Activated CD4-positive, alpha-beta T cell treated with anti-CD3 and anti-CD28 coated beads for 36 hours (primary cell): ENCODE measurements around the gene ST6GALNAC6. TPM values are rescaled to one million over a fixed set of nuclear protein-coding genes. Genes with fewer than 3 reads are reported as not detected.
"Not testable (repeated sequence)": the region's sequence is repeated elsewhere in the genome, so short reads cannot be mapped to it uniquely, and the experiment has no call there.

Experiments used
- ATAC-seq: fragments of 200-7000 bp; cut with Tn5 transposase; one replicate; pipeline ENCODE4 v1.10.0; 2021; ENCODE audit warnings: mild to moderate bottlenecking, moderate library complexity
- CTCF ChIA-PET: fragments of 350-600 bp; sonication (Branson Sonifier 250); formaldehyde crosslinking; loops from one replicate; lab custom pipeline; 2021; ENCODE audit warnings: antibody characterized with exemption; lab: Charles Lee
- POLR2A ChIA-PET: fragments of 350-600 bp; sonication (Branson Sonifier 250); formaldehyde crosslinking; loops from one replicate; lab custom pipeline; 2021; ENCODE audit warnings: antibody characterized with exemption, inconsistent platforms; lab: Charles Lee
- DNase-seq: peaks from one replicate; pipeline ENCODE4 v3.0.0-alpha.2; 2020
- H3K27ac Mint-ChIP-seq: one replicate; pipeline ENCODE4 v1.8.0; 2021; ENCODE audit warnings: mixed read lengths
- H3K27me3 Mint-ChIP-seq: one replicate; pipeline ENCODE4 v1.8.0; 2021; ENCODE audit warnings: mixed read lengths
- H3K36me3 Mint-ChIP-seq: one replicate; pipeline ENCODE4 v1.8.0; 2021; ENCODE audit warnings: low read depth, mixed read lengths
- H3K4me1 Mint-ChIP-seq: one replicate; pipeline ENCODE4 v1.8.0; 2021; ENCODE audit warnings: mixed read lengths
- H3K4me3 Mint-ChIP-seq: one replicate; pipeline ENCODE4 v1.8.0; 2021; ENCODE audit warnings: mild to moderate bottlenecking, moderate library complexity, mixed read lengths
- H3K9me3 Mint-ChIP-seq: one replicate; pipeline ENCODE4 v1.8.0; 2021; ENCODE audit warnings: low read depth, mixed read lengths
- intact Hi-C, 2 experiments: fragments of 100-400 bp; cut with DNase I in 1 of 2; cut with micrococcal nuclease in 1 of 2; formaldehyde crosslinking; loops; one replicate each; pipeline versions ENCODE4 v1.14.2 to v1.15.1; 2022 to 2024; cut with DNase I, micrococcal nuclease
- total RNA-seq, 2 experiments: library from RNA; stranded (reverse); gene quantifications; one replicate each; pipeline ENCODE4 v1.2.3, GENCODE V29; 2021

ST6GALNAC6 gene
- total RNA-seq, 2 experiments from 2014 or later, result 46.3 to 63.3 TPM

GRCh38 chr9:127873223-127873691 lies 26.1 kb downstream of the ST6GALNAC6 start:
- no peak overlapping the region for H3K27ac Mint-ChIP-seq
- H3K9me3 Mint-ChIP-seq, result no peaks in the 10 kb centered on the region
- intact Hi-C loops, result loop anchor here in 1 of 2 experiments (5.0 to 10.0 kb wide), 3 partner anchors 49 to 368 kb away; no protein-coding TSS in a partner anchor
- ChIA-PET CTCF (interaction anchor here (0.8 to 1.7 kb wide), 4 partner anchors 9 to 138 kb away, joined by 3 to 6 read pairs (median 4); partner anchors contain the start of gene TOR2A), POLR2A (no interaction called here)
- DNase-seq (no peak), ATAC-seq (no peak)
- no peaks in the 10 kb centered on the region for H3K36me3 Mint-ChIP-seq
- H3K4me3 Mint-ChIP-seq, result no peak overlapping the region
- H3K27me3 Mint-ChIP-seq, result peaks cover 4% of the 10 kb centered on the region
- H3K4me1 Mint-ChIP-seq, result peaks cover 2% of the 10 kb centered on the region

- Mint-ChIP-seq H3K27ac (no peak overlapping the region), H3K27me3 (peaks cover 2% of the 10 kb centered on the region), H3K36me3 (no peaks in the 10 kb centered on the region), H3K4me3 (no peak overlapping the region), H3K9me3 (no peaks in the 10 kb centered on the region), H3K4me1 (no peaks in the 10 kb centered on the region)
- no peak for DNase-seq
- POLR2A ChIA-PET, result no interaction called here
- ATAC-seq, result no peak
- intact Hi-C loops, result loop anchor here in 1 of 2 experiments (5.0 to 10.0 kb wide), 3 partner anchors 50 to 368 kb away; no protein-coding TSS in a partner anchor
- CTCF ChIA-PET, result interaction anchor here (0.6 to 1.7 kb wide), 7 partner anchors 10 to 1279 kb away, joined by 3 to 6 read pairs (median 3); partner anchors contain the start of gene TOR2A
Measured at GRCh38 chr9:127872369-127873222, 26.8 kb downstream of the ST6GALNAC6 start.

GRCh38 chr9:127871531-127871930 lies 27.9 kb downstream of the ST6GALNAC6 start:
- intact Hi-C loops, result loop anchor here (2.0 to 10.0 kb wide), 4 partner anchors 51 to 367 kb away; partner anchors contain the start of gene FPGS (in 1 of the 2)
- CTCF ChIA-PET, result interaction anchor here (0.7 to 3.3 kb wide), 5 partner anchors 18 to 230 kb away, joined by 3 to 19 read pairs (median 7); partner anchors contain the start of genes CDK9, ST6GALNAC6 and TOR2A
- Mint-ChIP-seq H3K9me3 (no peaks in the 10 kb centered on the region), H3K27me3 (no peaks in the 10 kb centered on the region), H3K36me3 (no peaks in the 10 kb centered on the region), H3K4me1 (no peaks in the 10 kb centered on the region), H3K4me3 (no peak overlapping the region), H3K27ac (no peak overlapping the region)
- DNase-seq (no peak), ATAC-seq (no peak)
- POLR2A ChIA-PET, result no interaction called here

- no peak overlapping the region for H3K4me3 Mint-ChIP-seq
- intact Hi-C loops, result loop anchor here (1.0 to 10.0 kb wide), 8 partner anchors 50 to 366 kb away; partner anchors contain the start of genes TOR2A (in 2 of the 2), CDK9 (in 1 of the 2) and FPGS (in 1 of the 2)
- no peak overlapping the region for H3K27ac Mint-ChIP-seq
- H3K36me3 Mint-ChIP-seq, result no peaks in the 10 kb centered on the region
- H3K27me3 Mint-ChIP-seq, result no peaks in the 10 kb centered on the region
- ChIA-PET POLR2A (no interaction called here), CTCF (interaction anchor here (0.6 to 3.9 kb wide), 17 partner anchors 14 to 235 kb away, joined by 3 to 23 read pairs (median 8); partner anchors contain the start of genes CDK9, SH2D3C, ST6GALNAC6 and TOR2A)
- DNase-seq (no peak), ATAC-seq (no peak)
- no peaks in the 10 kb centered on the region for H3K9me3 Mint-ChIP-seq
- H3K4me1 Mint-ChIP-seq, result peaks cover 3% of the 10 kb centered on the region
Measured at GRCh38 chr9:127870887-127871286, 28.5 kb downstream of the ST6GALNAC6 start.

- CTCF ChIA-PET, result interaction anchor here (0.6 to 3.9 kb wide), 38 partner anchors 8 to 373 kb away, joined by 3 to 23 read pairs (median 5); partner anchors contain the start of genes CDK9, FPGS, SH2D3C and ST6GALNAC6
- ATAC-seq, DNase-seq, H3K27me3 Mint-ChIP-seq, H3K36me3 Mint-ChIP-seq, H3K9me3 Mint-ChIP-seq, H3K27ac Mint-ChIP-seq, H3K4me3 Mint-ChIP-seq: not testable (repeated sequence)
- POLR2A ChIA-PET, result interaction anchor here (0.5 to 1.2 kb wide), 3 partner anchors 88 to 185 kb away, joined by 3 to 5 read pairs (median 4); partner anchors contain the start of gene TOR2A
- H3K4me1 Mint-ChIP-seq, result peaks cover 11% of the 10 kb centered on the region
- intact Hi-C loops, result loop anchor here (1.0 to 10.0 kb wide), 8 partner anchors 51 to 365 kb away; partner anchors contain the start of genes TOR2A (in 2 of the 2), CDK9 (in 1 of the 2) and FPGS (in 1 of the 2)
Measured at GRCh38 chr9:127870153-127870491, 29.3 kb downstream of the ST6GALNAC6 start.

GRCh38 chr9:127869310-127870152 lies 29.9 kb downstream of the ST6GALNAC6 start:
- ChIA-PET POLR2A (interaction anchor here (0.5 to 1.2 kb wide), 3 partner anchors 89 to 185 kb away, joined by 3 to 5 read pairs (median 4); partner anchors contain the start of gene TOR2A), CTCF (interaction anchor here (0.6 to 3.9 kb wide), 45 partner anchors 9 to 711 kb away, joined by 3 to 23 read pairs (median 4); partner anchors contain the start of genes CDK9, FPGS, SH2D3C and ST6GALNAC6)
- H3K27ac Mint-ChIP-seq, result no peak overlapping the region
- H3K9me3 Mint-ChIP-seq, result no peaks in the 10 kb centered on the region
- peaks cover 16% of the 10 kb centered on the region for H3K4me1 Mint-ChIP-seq
- ATAC-seq (peak; percentile 75), DNase-seq (peak; percentile 91)
- no peaks in the 10 kb centered on the region for H3K27me3 Mint-ChIP-seq
- intact Hi-C loops, result loop anchor here (1.0 to 10.0 kb wide), 10 partner anchors 52 to 367 kb away; partner anchors contain the start of genes CDK9 (in 2 of the 2), TOR2A (in 2 of the 2) and FPGS (in 1 of the 2)
- no peak overlapping the region for H3K4me3 Mint-ChIP-seq
- H3K36me3 Mint-ChIP-seq, result no peaks in the 10 kb centered on the region

- ATAC-seq, result no peak
- H3K27me3 Mint-ChIP-seq, result no peaks in the 10 kb centered on the region
- intact Hi-C loops, result loop anchor here (5.0 kb wide), 2 partner anchors 81 to 366 kb away; partner anchors contain the start of gene CDK9 (in 1 of the 2)
- H3K9me3 Mint-ChIP-seq, result no peaks in the 10 kb centered on the region
- peaks cover 16% of the 10 kb centered on the region for H3K4me1 Mint-ChIP-seq
- ChIA-PET POLR2A (no interaction called here), CTCF (interaction anchor here (0.6 to 3.9 kb wide), 10 partner anchors 8 to 365 kb away, joined by 3 to 23 read pairs (median 12); partner anchors contain the start of genes CDK9, ST6GALNAC6 and TOR2A)
- no peak overlapping the region for H3K27ac Mint-ChIP-seq
- DNase-seq, result no peak
- H3K36me3 Mint-ChIP-seq, result no peaks in the 10 kb centered on the region
- H3K4me3 Mint-ChIP-seq, result no peak overlapping the region
Measured at GRCh38 chr9:127868278-127868902, 31.0 kb downstream of the ST6GALNAC6 start.

- intact Hi-C loops, result loop anchor here (5.0 kb wide), 2 partner anchors 80 to 365 kb away; partner anchors contain the start of gene CDK9 (in 1 of the 2)
- ChIA-PET CTCF (interaction anchor here (3.9 kb wide), 1 partner anchor 133 kb away, joined by 23 read pairs; the partner anchor contains the start of gene TOR2A), POLR2A (interaction anchor here (0.6 kb wide), 1 partner anchor 35 kb away, joined by 3 read pairs; no protein-coding TSS in a partner anchor)
- no peaks in the 10 kb centered on the region for H3K36me3 Mint-ChIP-seq
- peaks cover 22% of the 10 kb centered on the region for H3K4me1 Mint-ChIP-seq
- no peaks in the 10 kb centered on the region for H3K9me3 Mint-ChIP-seq
- no peak overlapping the region for H3K27ac Mint-ChIP-seq
- no peaks in the 10 kb centered on the region for H3K27me3 Mint-ChIP-seq
- DNase-seq (no peak), ATAC-seq (no peak)
- no peak overlapping the region for H3K4me3 Mint-ChIP-seq
Measured at GRCh38 chr9:127867356-127868277, 31.8 kb downstream of the ST6GALNAC6 start.

GRCh38 chr9:127866535-127866934 lies 32.9 kb downstream of the ST6GALNAC6 start:
- Mint-ChIP-seq H3K4me1 (peaks cover 33% of the 10 kb centered on the region), H3K9me3 (no peaks in the 10 kb centered on the region), H3K27me3 (no peaks in the 10 kb centered on the region), H3K27ac (no peak overlapping the region), H3K4me3 (no peak overlapping the region), H3K36me3 (no peaks in the 10 kb centered on the region)
- CTCF ChIA-PET, result interaction anchor here (0.6 to 1.3 kb wide), 2 partner anchors 16 to 75 kb away, joined by 3 to 4 read pairs; no protein-coding TSS in a partner anchor
- ATAC-seq, result no peak
- no peak for DNase-seq
- POLR2A ChIA-PET, result no interaction called here
- intact Hi-C loops, result loop anchor here (5.0 kb wide), 2 partner anchors 79 to 364 kb away; partner anchors contain the start of gene CDK9 (in 1 of the 2)
